HT1080 (cell line): Measurements from ENCODE around the gene DPH6. TPM values are rescaled to one million over a fixed set of nuclear protein-coding genes. Genes with fewer than 3 reads are reported as not detected.
"Not testable (repeated sequence)": the region's sequence is repeated elsewhere in the genome, so short reads cannot be mapped to it uniquely, and the experiment has no call there.

Experiments
- DNase-seq: peaks from one replicate; pipeline ENCODE4 v3.0.0-alpha.2; 2015; ENCODE audit warnings: low read depth
- total RNA-seq: library from RNA; depleted of rRNA; stranded (reverse); fragments of >200 nt; shearing (Covaris generic); gene quantifications from 2 replicates; pipeline ENCODE4 v1.2.3, GENCODE V29; 2014

DPH6 gene
- total RNA-seq, 1 experiment from 2014 or later: 14.0 TPM

DNA sequence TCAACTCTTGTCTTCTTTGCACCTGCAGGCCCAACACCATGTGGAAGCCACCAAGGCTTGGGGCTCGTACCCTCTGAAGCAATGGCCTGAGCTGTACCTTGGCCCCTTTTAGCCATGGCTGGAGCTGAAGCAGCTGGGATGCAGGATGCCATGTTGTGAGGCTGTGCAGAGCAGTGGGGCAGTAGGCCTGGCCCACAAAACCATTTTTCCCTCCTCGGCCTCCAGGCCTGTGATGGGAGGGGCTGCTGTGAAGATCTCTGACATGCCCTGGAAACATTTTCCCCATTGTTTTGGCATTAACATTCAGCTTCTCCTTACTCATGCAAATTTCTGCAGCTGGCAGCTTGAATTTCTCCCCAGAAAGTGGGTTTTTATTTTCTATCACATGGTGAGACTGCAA, 58.5 kb downstream of the DPH6 start:
- DNase-seq: no peak

DNA sequence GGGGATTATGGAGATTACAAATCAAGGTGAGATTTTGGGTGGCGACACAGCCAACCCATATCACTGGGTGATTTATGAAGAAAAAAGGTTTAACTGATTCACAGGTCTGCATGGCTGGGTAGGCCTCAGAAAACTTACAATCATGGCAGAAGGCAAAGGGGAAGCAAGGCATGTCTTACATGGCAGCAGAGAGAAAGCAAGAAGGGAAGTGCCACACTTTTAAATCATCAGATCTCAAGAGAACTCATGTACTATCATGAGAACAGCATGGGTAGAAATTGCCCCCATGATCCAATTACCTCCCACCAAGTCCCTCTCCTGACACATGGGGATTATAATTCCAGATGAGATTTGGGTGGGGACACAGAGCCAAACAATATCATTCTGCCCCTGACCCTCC, 59.7 kb downstream of the DPH6 start:
- DNase-seq: no peak

- no peak for DNase-seq
These were observed 60.6 kb downstream of the DPH6 start for GRCh38 chr15:35485411-35485810.

- DNase-seq: no peak
These were observed 61.6 kb downstream of the DPH6 start for GRCh38 chr15:35484231-35484945.

DNA sequence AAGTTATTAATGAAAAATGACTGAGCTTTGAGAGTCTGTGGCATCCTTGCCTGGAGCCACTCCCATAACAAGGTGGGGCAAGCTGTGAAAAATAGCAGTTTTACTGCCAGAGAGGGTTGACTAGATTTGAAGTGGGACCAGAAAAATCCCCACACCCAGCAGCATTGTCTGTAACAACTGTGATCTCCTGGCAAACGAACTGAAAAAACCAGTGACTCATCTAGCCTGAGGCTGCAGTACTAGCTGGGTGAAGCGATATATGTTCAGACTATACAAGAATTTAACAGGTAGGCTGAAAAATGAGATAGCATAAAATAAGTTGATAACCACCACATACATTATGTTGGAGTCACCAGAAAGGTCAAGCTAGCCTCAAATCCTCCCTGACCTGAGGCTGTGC, 64.0 kb downstream of the DPH6 start:
- DNase-seq: peak; percentile 85

DNA sequence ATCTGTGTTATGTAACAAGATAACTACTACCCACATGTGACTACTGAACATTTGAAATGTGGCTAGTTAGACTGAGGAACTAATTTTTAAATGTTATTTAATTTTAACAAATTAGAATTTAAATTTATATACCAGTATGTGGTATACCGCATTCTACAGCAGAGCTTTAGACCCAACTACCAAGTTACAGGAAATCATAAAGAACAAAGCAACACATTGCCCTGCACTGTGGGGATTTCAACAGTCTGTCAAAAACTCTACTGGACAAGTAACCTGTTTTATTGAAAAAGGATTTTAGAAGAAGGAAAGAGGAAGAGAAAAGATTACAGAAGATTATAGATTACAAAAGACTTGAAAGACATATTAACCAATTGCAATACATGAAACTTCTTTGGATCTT, 64.9 kb downstream of the DPH6 start:
- DNase-seq: no peak

DNA sequence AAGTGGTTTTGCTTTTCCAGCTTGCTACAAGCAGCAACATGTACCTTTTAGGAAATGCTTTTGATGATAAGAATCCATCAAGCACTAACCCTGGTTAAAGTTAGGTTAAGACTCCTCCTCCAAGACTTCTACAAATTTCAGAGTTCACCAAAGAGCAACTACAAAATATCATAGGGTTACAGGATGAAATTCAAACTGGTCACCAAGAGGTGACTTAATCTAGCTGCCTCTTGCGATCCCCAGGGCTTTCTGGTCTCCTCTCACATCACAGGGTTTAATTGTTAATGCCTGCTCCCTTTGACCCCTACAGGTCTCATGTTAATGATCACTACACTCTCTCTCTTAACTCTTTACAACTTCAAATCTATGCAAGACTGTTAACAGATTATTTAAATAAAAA, 66.5 kb downstream of the DPH6 start:
- DNase-seq: no peak

GRCh38 chr15:35477312-35478262, 68.4 kb downstream of the DPH6 start:
- DNase-seq: no peak

DNA sequence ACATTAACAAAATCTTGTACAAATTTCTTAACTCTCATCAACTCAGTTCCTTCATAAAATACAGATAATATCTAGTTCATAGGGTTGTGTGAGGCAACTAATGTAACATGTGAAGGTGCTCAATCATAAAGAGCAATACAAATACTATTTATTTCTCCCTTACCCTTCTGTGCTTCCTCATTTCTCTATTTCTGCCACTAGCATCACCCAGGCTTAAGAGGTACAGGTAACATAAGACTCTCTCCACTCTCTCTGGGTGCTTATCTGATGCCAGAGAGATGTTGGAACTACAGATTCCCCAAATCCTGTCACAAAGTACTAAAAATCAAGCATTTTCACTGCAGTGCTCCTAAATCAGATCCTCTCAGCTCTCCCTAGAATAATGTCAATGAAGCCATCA, 74.9 kb downstream of the DPH6 start:
- DNase-seq: no peak

GRCh38 chr15:35470441-35470840, 75.5 kb downstream of the DPH6 start:
- DNase-seq: no peak

- DNase-seq: no peak
These were observed 79.5 kb downstream of the DPH6 start for GRCh38 chr15:35466476-35466875.

DNA sequence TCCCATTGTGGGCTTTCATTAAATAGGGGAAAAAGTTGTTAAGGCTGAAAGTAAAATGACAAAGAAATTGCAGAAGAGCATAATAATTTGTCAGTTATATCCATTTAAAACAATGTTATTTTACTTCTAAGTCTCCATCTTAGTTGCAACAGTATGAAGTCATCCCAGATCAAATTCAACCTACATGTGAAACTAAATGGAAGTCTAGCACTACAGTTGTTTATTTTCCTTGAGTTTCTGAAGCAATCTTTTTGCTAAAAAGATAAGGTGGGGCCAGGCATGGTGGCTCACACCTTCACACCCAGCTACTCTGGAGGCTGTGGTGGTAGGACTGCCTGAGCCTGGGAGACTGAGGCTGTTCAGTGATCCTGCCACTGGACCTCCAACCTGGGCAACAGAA, 80.2 kb downstream of the DPH6 start:
- DNase-seq: no peak

DNA sequence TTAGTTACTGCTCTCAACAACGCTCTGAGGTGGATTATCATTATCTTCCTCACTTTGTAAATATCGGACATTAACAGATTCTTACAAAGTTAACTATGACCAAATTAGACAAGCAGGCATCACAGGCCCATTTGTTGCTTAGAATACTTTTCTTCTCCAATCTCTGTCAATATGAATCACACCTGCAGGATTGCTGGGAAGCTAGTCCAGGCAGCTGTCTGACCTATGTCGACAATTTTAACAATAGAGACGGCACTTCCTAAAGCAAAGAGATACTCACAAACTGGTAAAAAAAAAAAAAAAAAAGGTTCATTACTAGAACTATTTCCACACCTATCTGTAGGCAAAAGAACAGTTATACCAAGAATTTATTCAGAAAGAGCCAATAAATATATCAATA, 85.3 kb downstream of the DPH6 start:
- DNase-seq: no peak

GRCh38 chr15:35458176-35458856, 87.6 kb downstream of the DPH6 start:
- peak; percentile 60 for DNase-seq

GRCh38 chr15:35455201-35455600, 90.8 kb downstream of the DPH6 start:
- no peak for DNase-seq

- DNase-seq: no peak
These were observed 95.5 kb downstream of the DPH6 start for GRCh38 chr15:35450492-35450891.

DNA sequence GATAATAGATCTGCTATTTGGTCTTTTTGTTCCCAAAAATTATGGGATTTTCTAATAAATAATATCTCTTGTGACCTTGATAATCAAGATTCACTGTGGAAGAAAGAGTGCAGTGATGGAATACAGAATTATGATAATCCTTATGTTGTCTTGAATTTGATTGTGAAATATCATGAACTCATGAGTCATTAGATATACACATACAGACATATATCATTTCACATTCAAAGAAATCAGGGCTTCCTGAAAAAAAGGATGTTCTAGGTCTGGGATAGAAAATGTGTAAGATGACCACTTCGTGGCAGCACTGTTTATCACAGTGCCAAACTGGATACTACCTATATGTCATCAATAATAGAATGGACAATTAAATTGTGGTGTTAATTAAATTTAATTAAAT, 97.7 kb downstream of the DPH6 start:
- DNase-seq: peak; percentile 10

- no peak for DNase-seq
These were observed 100.1 kb downstream of the DPH6 start for GRCh38 chr15:35445891-35446290.

GRCh38 chr15:35444557-35445204, 101.3 kb downstream of the DPH6 start:
- DNase-seq: peak; percentile 42

DNA sequence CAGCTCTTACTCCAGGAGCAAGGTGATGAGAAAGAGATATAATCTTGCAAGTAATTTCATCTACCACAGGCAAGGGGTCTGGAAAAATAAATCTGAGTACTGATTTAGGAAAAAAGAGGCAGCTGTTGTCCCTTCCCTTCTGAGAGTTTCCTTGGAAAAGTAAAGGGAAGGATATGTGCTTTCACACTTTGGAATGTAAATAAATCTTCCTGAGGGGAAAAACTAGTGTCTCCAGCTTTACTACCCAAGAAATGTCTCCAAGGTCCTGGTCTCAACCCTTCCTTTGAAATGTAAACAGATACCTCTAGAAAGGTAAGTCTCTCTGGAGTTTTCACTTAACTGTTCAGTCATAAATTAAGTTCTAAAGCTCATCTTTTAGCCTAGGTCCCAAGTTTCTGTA, 102.6 kb downstream of the DPH6 start:
- DNase-seq: no peak

- no peak for DNase-seq
These were observed 103.2 kb downstream of the DPH6 start for GRCh38 chr15:35442742-35443141.

DNA sequence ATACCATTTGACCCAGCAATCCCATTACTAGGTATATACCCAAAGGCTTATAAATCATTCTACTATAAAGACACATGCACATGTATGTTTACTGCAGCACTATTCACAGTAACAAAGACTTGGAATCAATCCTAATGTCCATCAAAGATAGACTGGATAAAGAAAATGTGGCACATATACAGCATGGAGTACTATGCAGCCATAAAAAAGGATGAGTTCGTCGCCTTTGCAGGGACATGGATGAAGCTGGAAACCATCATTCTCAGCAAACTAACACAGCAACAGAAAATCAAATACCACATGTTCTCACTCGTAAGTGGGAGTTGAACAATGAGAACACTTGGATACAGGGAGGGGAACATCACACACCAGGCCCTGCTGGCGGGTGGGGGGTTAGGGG, 104.7 kb downstream of the DPH6 start:
- not testable (repeated sequence) for DNase-seq
